ENCODE results near the gene TMIGD3.
"Not testable (repeated sequence)": the region's sequence is repeated elsewhere in the genome, so short reads cannot be mapped to it uniquely, and the experiment has no call there.

Gene TMIGD3

GRCh38 chr1:111503585-111504060 lies at the start of gene TMIGD3, which contains the start of gene ADORA3:
Gene TMIGD3 (minus strand): TSS chr1:111503633. CDS start chr1:111503354, 279 bp downstream.
Gene ADORA3 (minus strand): TSS chr1:111503633. CDS start chr1:111503354, 279 bp downstream.
- DNase-seq (ENCODE audit: low spot score): no peak

GRCh38 chr1:111553196-111553595 lies 49.8 kb upstream of the TMIGD3 start:
- peak; percentile 83 for DNase-seq (ENCODE audit: low spot score)

DNA sequence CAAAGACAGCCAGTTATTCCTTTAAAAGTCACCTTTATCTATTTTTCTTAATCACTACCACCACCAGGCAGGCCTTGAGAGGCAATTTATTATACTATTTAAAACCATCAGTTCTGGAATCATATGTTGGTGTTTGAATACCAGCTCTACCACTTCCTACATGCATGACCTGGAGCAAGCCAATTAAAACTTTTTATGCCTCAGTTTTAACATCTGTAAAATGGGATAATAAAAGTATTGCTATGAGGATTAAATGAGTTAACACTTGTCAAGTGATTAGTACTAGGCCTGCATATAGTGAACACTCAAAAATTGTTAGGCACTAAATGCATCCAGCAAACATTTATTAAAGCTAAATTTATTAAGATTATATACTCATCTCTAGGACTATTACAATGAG lies 49.2 kb upstream of the TMIGD3 start:
- no peak for DNase-seq (ENCODE audit: low spot score)

GRCh38 chr1:111551623-111552411 lies 48.4 kb upstream of the TMIGD3 start:
- no peak for DNase-seq (ENCODE audit: low spot score)

GRCh38 chr1:111547786-111548185 lies 44.4 kb upstream of the TMIGD3 start:
- DNase-seq (ENCODE audit: low spot score): not testable (repeated sequence)

DNA sequence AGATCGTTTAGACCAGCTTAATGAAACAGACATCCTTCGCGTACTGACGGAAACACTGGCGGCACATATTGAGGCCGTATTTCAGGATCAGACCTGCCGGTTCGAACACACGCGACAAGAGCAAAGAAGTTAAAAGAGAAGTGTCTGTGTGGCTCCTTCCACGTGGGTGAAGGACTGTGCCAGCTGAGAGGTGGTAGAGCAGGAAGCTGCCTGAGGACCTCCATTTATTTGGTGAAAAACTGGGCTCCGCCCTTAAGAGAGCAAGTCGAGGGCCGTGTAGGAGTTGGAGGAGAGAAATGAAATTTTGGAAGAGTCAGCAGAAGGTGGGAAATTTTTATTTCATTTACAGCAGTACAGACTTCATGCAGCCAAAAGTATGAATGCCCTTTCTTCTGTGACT lies 38.8 kb upstream of the TMIGD3 start:
- no peak for DNase-seq (ENCODE audit: low spot score)

DNA sequence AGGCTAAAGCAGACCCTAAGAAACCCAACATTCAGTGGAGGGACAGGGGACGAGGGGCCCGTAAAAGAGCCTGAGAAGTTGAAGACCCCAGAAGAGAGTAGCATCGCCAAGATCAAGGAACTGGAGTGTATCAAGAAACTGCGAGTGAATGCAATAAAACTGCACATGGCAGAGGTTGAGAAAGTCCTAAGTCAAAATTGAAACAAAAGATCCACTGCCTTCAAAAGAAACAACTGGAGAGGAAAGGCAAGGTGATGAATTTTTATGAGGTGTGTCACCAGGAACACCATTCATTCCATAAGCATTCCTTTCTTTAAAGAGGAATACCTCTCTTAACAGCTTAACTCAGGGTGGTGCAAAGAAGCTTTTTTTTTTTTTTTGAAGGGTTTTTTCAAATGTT lies 38.3 kb upstream of the TMIGD3 start:
- DNase-seq (ENCODE audit: low spot score): peak; percentile 43

GRCh38 chr1:111540928-111541327 lies 37.5 kb upstream of the TMIGD3 start:
- DNase-seq (ENCODE audit: low spot score): no peak

GRCh38 chr1:111538343-111539025 lies 35.1 kb upstream of the TMIGD3 start:
- peak; percentile 70 for DNase-seq (ENCODE audit: low spot score)

DNA sequence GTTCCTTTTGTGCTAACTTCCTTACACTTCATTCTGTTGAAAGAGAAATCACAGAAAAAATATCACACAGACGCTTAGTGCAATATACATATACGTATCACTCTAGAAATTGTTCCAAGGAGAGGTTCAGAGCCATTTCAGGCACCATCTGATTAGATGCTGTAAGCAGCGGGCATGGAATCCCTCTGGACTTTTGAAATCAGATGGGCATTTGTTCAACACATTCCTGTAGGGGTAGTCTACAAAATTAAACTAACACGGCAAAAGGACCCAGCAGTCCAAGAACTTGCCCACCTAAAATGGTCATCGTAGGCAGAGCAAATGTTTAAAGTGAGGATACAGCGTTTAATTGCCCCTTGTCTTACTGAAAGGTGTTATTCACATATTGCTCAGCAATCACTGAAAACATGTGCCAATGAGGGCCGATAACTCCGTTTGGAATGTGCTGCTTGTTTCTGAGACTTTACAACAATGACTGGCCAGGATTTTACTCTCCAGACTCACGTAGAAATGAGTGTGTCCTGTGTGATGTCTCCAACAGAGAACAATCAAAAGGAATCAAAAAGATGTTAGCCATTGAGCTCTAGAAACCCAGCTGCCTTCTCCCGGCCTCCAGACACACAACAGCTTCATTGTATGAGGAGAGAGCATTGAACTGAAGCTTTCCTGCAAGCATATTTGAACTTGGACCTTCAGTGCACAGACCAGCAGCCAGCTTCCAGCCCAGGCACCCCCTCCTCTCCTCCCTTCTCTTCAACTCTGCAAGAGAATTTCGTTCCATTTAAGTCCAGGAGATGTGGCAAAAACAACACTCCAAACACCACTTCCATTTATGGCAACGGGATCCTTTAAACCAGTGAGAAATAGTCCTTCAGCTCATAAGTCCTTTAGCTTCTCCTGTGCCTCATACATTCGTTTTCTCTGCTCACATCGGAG lies 32.1 kb upstream of the TMIGD3 start:
- DNase-seq (ENCODE audit: low spot score): no peak

- DNase-seq (ENCODE audit: low spot score): no peak
Observed at GRCh38 chr1:111520053-111520452, 16.6 kb upstream of the TMIGD3 start.

DNA sequence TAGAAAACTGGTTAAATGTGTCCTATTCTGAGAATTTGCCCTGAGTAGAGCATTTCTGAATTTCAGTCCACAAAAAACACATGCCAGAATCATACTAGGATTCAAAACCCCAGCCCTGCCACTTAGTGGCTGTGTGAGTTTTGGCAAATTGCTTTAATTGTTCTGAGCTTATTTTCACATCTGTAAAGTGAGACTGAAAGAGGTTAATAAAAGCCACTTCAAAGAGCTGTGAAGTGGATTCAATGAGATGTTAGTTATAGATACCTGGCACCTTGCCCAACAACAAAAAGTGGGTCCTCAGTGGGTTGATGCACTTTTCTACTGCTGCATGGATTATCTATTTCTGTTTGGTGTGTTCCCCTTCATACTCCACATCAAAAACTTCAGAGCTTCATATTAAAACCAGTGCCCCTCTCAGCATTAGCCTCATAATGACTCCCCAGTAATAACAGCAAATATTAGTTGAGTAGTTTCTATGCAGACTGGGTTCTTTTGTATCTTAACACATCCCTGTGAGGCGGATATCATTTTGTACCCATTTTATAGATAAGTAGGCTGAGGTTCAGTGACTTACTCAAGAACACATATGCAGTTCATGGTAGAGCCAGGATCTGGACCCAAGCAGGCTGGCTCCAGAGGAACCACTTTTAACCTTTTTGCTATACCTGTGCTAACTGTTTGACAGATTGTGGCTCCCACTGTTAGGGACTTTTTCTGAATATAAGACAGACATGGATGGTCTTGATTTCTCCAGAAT lies 14.2 kb upstream of the TMIGD3 start:
- DNase-seq (ENCODE audit: low spot score): no peak

GRCh38 chr1:111516005-111516535 lies 12.6 kb upstream of the TMIGD3 start:
- DNase-seq (ENCODE audit: low spot score): peak; percentile 33

- DNase-seq (ENCODE audit: low spot score): peak; percentile 66
Observed at GRCh38 chr1:111515291-111516004, 12.0 kb upstream of the TMIGD3 start.

GRCh38 chr1:111513410-111514020 lies 10.1 kb upstream of the TMIGD3 start:
- DNase-seq (ENCODE audit: low spot score): no peak

DNA sequence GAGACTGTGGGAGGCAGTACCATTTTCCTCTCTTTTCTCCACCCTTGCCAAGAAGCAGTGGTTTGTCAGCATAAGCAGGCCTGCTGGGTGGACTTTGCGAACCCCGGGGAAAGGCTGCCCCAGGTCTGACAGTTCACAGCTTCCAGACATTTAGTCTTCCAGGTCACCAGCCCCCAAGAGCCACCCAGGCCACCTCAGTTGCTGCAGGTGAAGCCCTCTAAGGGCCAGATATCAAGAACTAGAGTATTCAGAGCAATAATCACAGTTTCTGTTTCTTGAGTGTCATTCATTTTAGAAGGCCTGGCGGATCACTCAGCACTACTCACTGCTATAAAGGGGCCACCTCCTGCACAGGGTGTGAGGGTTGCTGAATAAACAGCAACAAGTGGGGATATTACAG lies 9.5 kb upstream of the TMIGD3 start:
- no peak for DNase-seq (ENCODE audit: low spot score)

GRCh38 chr1:111512132-111512889 lies 8.9 kb upstream of the TMIGD3 start:
- DNase-seq (ENCODE audit: low spot score): no peak

DNA sequence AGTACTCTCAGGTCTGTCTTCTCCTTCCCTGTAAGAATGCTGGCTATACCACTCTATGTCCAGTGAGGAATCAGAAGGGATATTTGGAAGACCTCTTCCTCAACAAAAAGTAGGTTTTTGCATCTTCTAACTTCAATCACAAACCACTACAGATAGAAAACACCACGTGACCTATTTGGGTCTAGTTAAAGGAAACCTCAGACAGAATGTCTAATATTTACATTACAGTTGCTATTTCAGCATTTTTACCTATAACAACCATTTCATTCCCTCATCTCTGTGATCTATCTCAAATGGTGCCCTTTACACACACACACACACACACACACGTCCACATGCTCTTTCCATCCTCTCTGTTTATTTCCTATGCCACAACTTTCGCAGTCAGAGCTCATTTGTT lies 7.9 kb upstream of the TMIGD3 start:
- DNase-seq (ENCODE audit: low spot score): no peak

- DNase-seq (ENCODE audit: low spot score): no peak
Observed at GRCh38 chr1:111509997-111510375, 6.6 kb upstream of the TMIGD3 start.

Measured in AG08395 (cell line).